Measurements from ENCODE around the gene KRT17.

Gene KRT17

GRCh38 chr17:41624208-41625101 is at the start of gene KRT17:
TSS of gene KRT17 (minus strand) at chr17:41624575. CDS start at chr17:41624509, 66 bp downstream.
- DNase-seq (ENCODE audit: low read depth in 1 of 2, low spot score in 1 of 2), result no peak

GRCh38 chr17:41672153-41672552 is 47.8 kb upstream of the KRT17 start:
- no peak for DNase-seq (ENCODE audit: low read depth in 1 of 2, low spot score in 1 of 2)

GRCh38 chr17:41667280-41668041 is 43.1 kb upstream of the KRT17 start:
- DNase-seq (ENCODE audit: low read depth in 1 of 2, low spot score in 1 of 2), result no peak

GRCh38 chr17:41666708-41667279 is 42.4 kb upstream of the KRT17 start:
- peak; percentile 85 to 86 for DNase-seq (ENCODE audit: low read depth in 1 of 2, low spot score in 1 of 2)

- DNase-seq (ENCODE audit: low read depth in 1 of 2, low spot score in 1 of 2), result peak in 1 of 2 donors; percentile 64
Measured at GRCh38 chr17:41666237-41666641, 41.9 kb upstream of the KRT17 start.

- peak; percentile 82 to 87 for DNase-seq (ENCODE audit: low read depth in 1 of 2, low spot score in 1 of 2)
Measured at GRCh38 chr17:41665566-41666236, 41.3 kb upstream of the KRT17 start.

GRCh38 chr17:41664587-41665565 is 40.5 kb upstream of the KRT17 start:
- no peak for DNase-seq (ENCODE audit: low read depth in 1 of 2, low spot score in 1 of 2)

GRCh38 chr17:41664172-41664457 is 39.7 kb upstream of the KRT17 start:
- DNase-seq (ENCODE audit: low read depth in 1 of 2, low spot score in 1 of 2), result no peak

- no peak for DNase-seq (ENCODE audit: low read depth in 1 of 2, low spot score in 1 of 2)
Measured at GRCh38 chr17:41663451-41664171, 39.2 kb upstream of the KRT17 start.

GRCh38 chr17:41660221-41660711 is 35.9 kb upstream of the KRT17 start:
- no peak for DNase-seq (ENCODE audit: low read depth in 1 of 2, low spot score in 1 of 2)

- no peak for DNase-seq (ENCODE audit: low read depth in 1 of 2, low spot score in 1 of 2)
Measured at GRCh38 chr17:41659427-41660212, 35.2 kb upstream of the KRT17 start.

GRCh38 chr17:41658846-41659245 is 34.5 kb upstream of the KRT17 start:
- DNase-seq (ENCODE audit: low read depth in 1 of 2, low spot score in 1 of 2), result no peak

GRCh38 chr17:41657936-41658335 is 33.6 kb upstream of the KRT17 start:
- DNase-seq (ENCODE audit: low read depth in 1 of 2, low spot score in 1 of 2), result no peak

GRCh38 chr17:41657176-41657754 is 32.9 kb upstream of the KRT17 start:
- no peak for DNase-seq (ENCODE audit: low read depth in 1 of 2, low spot score in 1 of 2)

- no peak for DNase-seq (ENCODE audit: low read depth in 1 of 2, low spot score in 1 of 2)
Measured at GRCh38 chr17:41656249-41657023, 32.1 kb upstream of the KRT17 start.

- DNase-seq (ENCODE audit: low read depth in 1 of 2, low spot score in 1 of 2), result no peak
Measured at GRCh38 chr17:41655611-41656111, 31.3 kb upstream of the KRT17 start.
